Measurements from ENCODE around the gene LRP10.

- TF ChIP-seq CTCF (IDR thresholded peaks at IDR 0.05) (no peak), ZFX (IDR thresholded peaks at IDR 0.05; ENCODE audit: borderline replicate concordance) (no peak)
Measured at GRCh38 chr14:22871224-22872032, at the start of gene LRP10.
